H9 (cell line): Measurements from ENCODE around the gene SPINK1. TPM values are rescaled to one million over a fixed set of nuclear protein-coding genes. Genes with fewer than 3 reads are reported as not detected.

ENCODE experiments used
- DNase-seq: peaks from one replicate; pipeline ENCODE4 v3.0.0-alpha.2; 2017
- H2AFZ ChIP-seq: one replicate; pipeline ENCODE4 v1.6.1; 2013; ENCODE audit warnings: mild to moderate bottlenecking, low read length, control low read depth, moderate library complexity
- H2AK5ac ChIP-seq: 2 replicates; pipeline ENCODE4 v1.6.1; 2013; ENCODE audit warnings: low read length, control low read depth, mixed read lengths; ENCODE audit not compliant: insufficient read length
- H2BK120ac ChIP-seq: one replicate; pipeline ENCODE4 v1.6.1; 2013; ENCODE audit warnings: low read depth, mild to moderate bottlenecking, low read length, control low read depth, inconsistent platforms; ENCODE audit not compliant: poor library complexity, severe bottlenecking
- H2BK12ac ChIP-seq: 2 replicates; pipeline ENCODE4 v1.6.1; 2013; ENCODE audit warnings: low read length, control low read depth, mixed read lengths, low read depth; ENCODE audit not compliant: insufficient read length
- H2BK15ac ChIP-seq: 2 replicates; pipeline ENCODE4 v1.6.1; 2013; ENCODE audit warnings: low read depth, low read length, control low read depth
- H2BK20ac ChIP-seq: one replicate; pipeline ENCODE4 v1.6.1; 2013; ENCODE audit warnings: low read depth, mild to moderate bottlenecking, low read length, control low read depth, inconsistent platforms; ENCODE audit not compliant: poor library complexity, severe bottlenecking
- H2BK5ac ChIP-seq: 2 replicates; pipeline ENCODE4 v1.6.1; 2013; ENCODE audit warnings: low read length, control low read depth, mixed read lengths; ENCODE audit not compliant: insufficient read length
- H3K14ac ChIP-seq: 2 replicates; pipeline ENCODE4 v1.6.1; 2013; ENCODE audit warnings: low read length, control low read depth; ENCODE audit not compliant: insufficient read depth
- H3K18ac ChIP-seq: 2 replicates; pipeline ENCODE4 v1.6.1; 2013; ENCODE audit warnings: low read depth, mild to moderate bottlenecking, mixed read lengths, low read length, control low read depth; ENCODE audit not compliant: insufficient read length
- H3K23ac ChIP-seq: 2 replicates; pipeline ENCODE4 v1.6.1; 2013; ENCODE audit warnings: low read length, control low read depth, mixed read lengths, low read depth; ENCODE audit not compliant: insufficient read length
- H3K23me2 ChIP-seq: 2 replicates; pipeline ENCODE4 v1.6.1; 2013; ENCODE audit warnings: low read depth, mild to moderate bottlenecking, mixed read lengths, low read length, control low read depth; ENCODE audit not compliant: insufficient read length, poor library complexity, severe bottlenecking
- H3K27ac ChIP-seq: 2 replicates; pipeline ENCODE4 v1.5.1; 2013; ENCODE audit warnings: low read length, control low read depth, mixed read lengths, low read depth; ENCODE audit not compliant: insufficient read length
- H3K27me3 ChIP-seq: 2 replicates; pipeline ENCODE4 v1.6.1; 2013; ENCODE audit warnings: low read length, control low read depth, inconsistent platforms; ENCODE audit not compliant: insufficient read depth
- H3K4ac ChIP-seq: 2 replicates; pipeline ENCODE4 v1.6.1; 2013; ENCODE audit warnings: low read depth, mild to moderate bottlenecking, control low read depth, inconsistent platforms, low read length, moderate library complexity
- H3K4me1 ChIP-seq: 2 replicates; pipeline ENCODE4 v1.6.1; 2013; ENCODE audit warnings: low read length, control low read depth, inconsistent platforms; ENCODE audit not compliant: insufficient read depth
- H3K4me2 ChIP-seq: 2 replicates; pipeline ENCODE4 v1.6.1; 2013; ENCODE audit warnings: low read length, control low read depth, mixed read lengths; ENCODE audit not compliant: insufficient read length, insufficient read depth
- H3K56ac ChIP-seq: 2 replicates; pipeline ENCODE4 v1.6.1; 2013; ENCODE audit warnings: low read depth, mild to moderate bottlenecking, mixed read lengths, low read length, control low read depth; ENCODE audit not compliant: insufficient read length
- H3K79me1 ChIP-seq: 2 replicates; pipeline ENCODE4 v1.6.1; 2013; ENCODE audit warnings: low read depth, mild to moderate bottlenecking, moderate library complexity, low read length, control low read depth, inconsistent platforms; ENCODE audit not compliant: insufficient read depth, poor library complexity, severe bottlenecking
- H3K79me2 ChIP-seq: 2 replicates; pipeline ENCODE4 v1.6.1; 2013; ENCODE audit warnings: low read length, control low read depth, inconsistent platforms; ENCODE audit not compliant: insufficient read depth
- H3K9ac ChIP-seq: 2 replicates; pipeline ENCODE4 v1.6.1; 2013; ENCODE audit warnings: low read length, control low read depth, mixed read lengths; ENCODE audit not compliant: insufficient read length; ENCODE audit errors: extremely low read depth
- H3K9me3 ChIP-seq: one replicate; pipeline ENCODE4 v1.6.1; 2013; ENCODE audit warnings: low read depth, low read length, inconsistent platforms; ENCODE audit not compliant: control insufficient read depth
- H3T11ph ChIP-seq: one replicate; pipeline ENCODE4 v1.6.1; 2013; ENCODE audit warnings: mild to moderate bottlenecking, low read length, control low read depth, inconsistent platforms
- H4K20me1 ChIP-seq: one replicate; pipeline ENCODE4 v1.6.1; 2013; ENCODE audit not compliant: control insufficient read depth, insufficient read length, insufficient read depth
- H4K5ac ChIP-seq: 2 replicates; pipeline ENCODE4 v1.6.1; 2013; ENCODE audit warnings: low read depth, mild to moderate bottlenecking, mixed read lengths, low read length, control low read depth; ENCODE audit not compliant: insufficient read length
- H4K8ac ChIP-seq: replicated peaks from 2 replicates; pipeline ENCODE4 v1.6.1; 2013; ENCODE audit warnings: low read length, control low read depth, mixed read lengths, low read depth; ENCODE audit not compliant: insufficient read length
- H4K91ac ChIP-seq: 2 replicates; pipeline ENCODE4 v1.6.1; 2013; ENCODE audit warnings: low read depth, mild to moderate bottlenecking, moderate library complexity, mixed read lengths, low read length, control low read depth; ENCODE audit not compliant: insufficient read length
- H3K27ac Mint-ChIP-seq, 3 experiments: 2 replicates in 2 of 3; 3 replicates in 1 of 3; pipeline ENCODE4 v1.8.0; 2020 to 2021; ENCODE audit warnings: mixed read lengths in 3 of 3, mild to moderate bottlenecking in 1 of 3, moderate library complexity in 1 of 3
- H3K27me3 Mint-ChIP-seq: 2 replicates; pipeline ENCODE4 v1.8.0; 2021; ENCODE audit warnings: low read depth, mild to moderate bottlenecking, moderate library complexity, mixed read lengths
- H3K36me3 Mint-ChIP-seq, 3 experiments: 2 replicates in 2 of 3; 3 replicates in 1 of 3; pipeline ENCODE4 v1.8.0; 2020 to 2021; ENCODE audit warnings: low read depth in 3 of 3, mixed read lengths in 3 of 3; ENCODE audit not compliant: insufficient read depth in 1 of 3
- H3K4me1 Mint-ChIP-seq, 2 experiments: 2 replicates each; pipeline ENCODE4 v1.8.0; 2020; ENCODE audit warnings: mixed read lengths in 2 of 2
- H3K4me3 Mint-ChIP-seq, 2 experiments: 2 replicates in 1 of 2; 3 replicates in 1 of 2; pipeline ENCODE4 v1.8.0; 2020 to 2021; ENCODE audit warnings: mild to moderate bottlenecking in 2 of 2, mixed read lengths in 2 of 2, moderate library complexity in 1 of 2
- H3K9me3 Mint-ChIP-seq, 2 experiments: 2 replicates in 1 of 2; 3 replicates in 1 of 2; pipeline ENCODE4 v1.8.0; 2020; ENCODE audit warnings: mild to moderate bottlenecking in 2 of 2, mixed read lengths in 2 of 2, moderate library complexity in 1 of 2
- WGBS: extraction: QIAGEN DNeasy Blood & Tissue Kit; methylation state at CpG from one replicate; pipeline ENCODE4 v1.1.7; 2013; ENCODE audit warnings: missing lambda C conversion rate, low lambda C conversion rate, mixed read lengths; ENCODE audit not compliant: insufficient read length; ENCODE audit errors: extremely low coverage; 5-methylcytosine and 5-hydroxymethylcytosine counted together
- total RNA-seq: library from RNA; stranded (reverse); gene quantifications from 2 replicates; pipeline ENCODE4 v1.2.1, GENCODE V29; 2021
- TF ChIP-seq, protein P1 (sequence below): fragments of 200-600 bp; sonication (generic); conservative IDR thresholded peaks from 3 replicates; pipeline ENCODE4 v1.8.0; 2021; ENCODE audit warnings: antibody characterized with exemption, mild to moderate bottlenecking

The SPINK1 gene
- total RNA-seq, 1 experiment from 2014 or later = 3.1 TPM

DNA sequence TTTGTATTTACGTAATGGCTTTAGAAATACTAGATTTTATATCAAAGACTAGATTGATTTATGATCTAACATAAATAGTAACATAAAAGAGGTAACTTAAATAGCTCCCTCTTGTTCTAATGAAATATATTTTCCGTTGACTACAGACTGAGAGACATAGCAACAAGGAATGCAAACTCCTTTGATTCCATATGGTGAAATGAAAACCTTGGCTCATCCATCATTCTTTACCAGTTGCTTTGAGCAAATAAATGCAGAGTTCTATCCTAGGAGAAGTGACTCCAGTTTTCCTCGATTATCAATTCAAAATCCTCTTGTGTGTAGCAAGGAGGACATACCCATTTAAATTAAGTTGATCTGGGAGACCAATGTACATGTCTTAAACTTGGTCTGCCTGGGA, 31.0 kb downstream of the SPINK1 start:
- Histone ChIP-seq H2AFZ (no peak overlapping the region), H3K4me2 (no peak overlapping the region), H2BK5ac (no peak overlapping the region), H3K4me1 (no peaks in the 10 kb centered on the region), H3K14ac (no peak overlapping the region), H3K23ac (no peak overlapping the region), H3K27ac (no peak overlapping the region), H3K79me2 (no peaks in the 10 kb centered on the region), H2BK15ac (no peak overlapping the region), H3K79me1 (no peaks in the 10 kb centered on the region), H4K20me1 (no peaks in the 10 kb centered on the region), H3K18ac (no peak overlapping the region), H4K8ac (no peak overlapping the region), H2AK5ac (no peak overlapping the region), H3T11ph (no peak overlapping the region), H2BK12ac (no peak overlapping the region), H3K27me3 (no peaks in the 10 kb centered on the region), H3K9ac (no peak overlapping the region), H3K4ac (no peak overlapping the region), H3K23me2 (no peaks in the 10 kb centered on the region), H4K91ac (no peak overlapping the region), H3K9me3 (no peaks in the 10 kb centered on the region), H2BK20ac (no peak overlapping the region), H4K5ac (no peak overlapping the region), H3K56ac (no peak overlapping the region), H2BK120ac (no peak overlapping the region)
- no CpG with 5 or more reads among the region's 3 CpGs for WGBS
- Mint-ChIP-seq H3K9me3 (no peaks in the 10 kb centered on the region), H3K36me3 (no peaks in the 10 kb centered on the region), H3K4me1 (peaks cover 6 to 8% of the 10 kb centered on the region in 2 experiments; a peak in 1 of 4 replicates), H3K4me3 (no peak overlapping the region), H3K27me3 (peaks cover 2% of the 10 kb centered on the region; the same call in 1 of the 2 replicates), H3K27ac (no peak overlapping the region)
- TF ChIP-seq, protein P1, sequence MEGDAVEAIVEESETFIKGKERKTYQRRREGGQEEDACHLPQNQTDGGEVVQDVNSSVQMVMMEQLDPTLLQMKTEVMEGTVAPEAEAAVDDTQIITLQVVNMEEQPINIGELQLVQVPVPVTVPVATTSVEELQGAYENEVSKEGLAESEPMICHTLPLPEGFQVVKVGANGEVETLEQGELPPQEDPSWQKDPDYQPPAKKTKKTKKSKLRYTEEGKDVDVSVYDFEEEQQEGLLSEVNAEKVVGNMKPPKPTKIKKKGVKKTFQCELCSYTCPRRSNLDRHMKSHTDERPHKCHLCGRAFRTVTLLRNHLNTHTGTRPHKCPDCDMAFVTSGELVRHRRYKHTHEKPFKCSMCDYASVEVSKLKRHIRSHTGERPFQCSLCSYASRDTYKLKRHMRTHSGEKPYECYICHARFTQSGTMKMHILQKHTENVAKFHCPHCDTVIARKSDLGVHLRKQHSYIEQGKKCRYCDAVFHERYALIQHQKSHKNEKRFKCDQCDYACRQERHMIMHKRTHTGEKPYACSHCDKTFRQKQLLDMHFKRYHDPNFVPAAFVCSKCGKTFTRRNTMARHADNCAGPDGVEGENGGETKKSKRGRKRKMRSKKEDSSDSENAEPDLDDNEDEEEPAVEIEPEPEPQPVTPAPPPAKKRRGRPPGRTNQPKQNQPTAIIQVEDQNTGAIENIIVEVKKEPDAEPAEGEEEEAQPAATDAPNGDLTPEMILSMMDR = no peak
- no peak for DNase-seq
